Ectodermal cell (in vitro differentiated cells): Measurements from ENCODE around the gene GPR15.
"Not testable (repeated sequence)": the region's sequence is repeated elsewhere in the genome, so short reads cannot be mapped to it uniquely, and the experiment has no call there.

Experiments
- H3K27ac ChIP-seq: 2 replicates; pipeline ENCODE4 v1.7.0; 2013; ENCODE audit warnings: mild to moderate bottlenecking, low read depth, low read length; ENCODE audit not compliant: insufficient read depth, poor library complexity, severe bottlenecking
- H3K27me3 ChIP-seq: 2 replicates; pipeline ENCODE4 v1.7.0; 2013; ENCODE audit warnings: mild to moderate bottlenecking, low read length; ENCODE audit not compliant: insufficient read depth, control insufficient read depth, poor library complexity, severe bottlenecking
- H3K36me3 ChIP-seq: one replicate; pipeline ENCODE4 v1.7.0; 2013; ENCODE audit warnings: low read length; ENCODE audit not compliant: control insufficient read depth, insufficient read depth
- H3K4me1 ChIP-seq: one replicate; pipeline ENCODE4 v1.7.0; 2013; ENCODE audit warnings: low read length; ENCODE audit not compliant: control insufficient read depth, insufficient read depth
- H3K4me3 ChIP-seq: 2 replicates; pipeline ENCODE4 v1.7.0; 2013; ENCODE audit warnings: low read depth, low read length, control low read depth; ENCODE audit not compliant: insufficient read depth
- H3K9me3 ChIP-seq: 2 replicates; pipeline ENCODE4 v1.7.0; 2013; ENCODE audit warnings: mild to moderate bottlenecking, low read length, moderate library complexity; ENCODE audit not compliant: control insufficient read depth
- WGBS, 2 experiments: methylation state at CpG; one replicate each; pipeline ENCODE4 v1.1.7; 2013; ENCODE audit warnings: missing lambda C conversion rate in 2 of 2; 5-methylcytosine and 5-hydroxymethylcytosine counted together

The GPR15 gene

DNA sequence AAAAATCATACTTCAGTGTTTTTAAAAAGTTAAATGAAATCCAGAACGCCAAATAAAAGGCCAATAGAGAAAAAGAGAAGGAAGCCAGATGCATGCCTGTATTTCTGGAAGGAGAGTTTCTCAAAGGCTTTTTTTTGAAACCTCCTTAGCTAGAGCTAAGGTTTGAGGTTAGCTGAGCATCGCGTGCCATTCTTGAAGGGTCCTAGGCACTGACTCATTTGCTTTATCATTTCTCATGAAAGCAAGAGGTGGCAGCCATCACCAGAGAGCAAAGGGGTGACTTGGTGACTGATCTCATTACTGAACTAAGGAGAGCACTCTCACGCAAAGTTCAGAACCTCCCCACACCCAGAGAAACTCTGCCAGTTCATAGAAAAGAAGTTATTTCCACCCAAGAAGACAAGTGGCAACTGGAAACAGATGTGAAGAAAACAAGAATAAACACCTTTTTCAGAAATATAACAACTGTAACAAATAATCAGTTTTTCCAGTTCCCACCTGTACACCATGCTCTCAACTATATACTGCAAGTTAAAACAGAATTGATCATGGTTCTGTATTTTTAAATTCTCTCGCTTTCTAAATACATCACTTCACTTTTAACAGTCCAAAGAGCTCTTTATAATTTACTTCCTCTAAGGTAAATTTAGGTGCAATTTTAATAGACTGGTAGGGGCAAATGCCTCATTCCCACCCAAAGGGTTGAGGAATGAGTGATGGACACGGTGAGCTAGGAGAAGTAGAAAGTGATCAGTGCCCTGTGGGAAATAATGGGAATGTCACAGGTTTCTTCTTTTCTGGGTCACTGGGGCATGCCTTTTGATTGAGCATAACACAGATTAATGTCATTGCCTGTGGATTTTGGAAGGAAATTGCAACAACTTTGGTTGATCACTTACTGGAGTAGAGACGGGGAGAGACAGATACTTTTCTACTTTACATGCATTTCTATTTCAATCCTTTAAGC lies 24.7 kb downstream of the GPR15 start:
- H3K4me3 ChIP-seq = no peak overlapping the region
- H3K4me1 ChIP-seq = no peaks in the 10 kb centered on the region
- H3K36me3 ChIP-seq = no peaks in the 10 kb centered on the region
- no peak overlapping the region for H3K27ac ChIP-seq
- H3K27me3 ChIP-seq = no peaks in the 10 kb centered on the region
- 97% methylated on average over 6 to 7 of the region's 7 CpGs for WGBS, 2 experiments
- no peaks in the 10 kb centered on the region for H3K9me3 ChIP-seq

DNA sequence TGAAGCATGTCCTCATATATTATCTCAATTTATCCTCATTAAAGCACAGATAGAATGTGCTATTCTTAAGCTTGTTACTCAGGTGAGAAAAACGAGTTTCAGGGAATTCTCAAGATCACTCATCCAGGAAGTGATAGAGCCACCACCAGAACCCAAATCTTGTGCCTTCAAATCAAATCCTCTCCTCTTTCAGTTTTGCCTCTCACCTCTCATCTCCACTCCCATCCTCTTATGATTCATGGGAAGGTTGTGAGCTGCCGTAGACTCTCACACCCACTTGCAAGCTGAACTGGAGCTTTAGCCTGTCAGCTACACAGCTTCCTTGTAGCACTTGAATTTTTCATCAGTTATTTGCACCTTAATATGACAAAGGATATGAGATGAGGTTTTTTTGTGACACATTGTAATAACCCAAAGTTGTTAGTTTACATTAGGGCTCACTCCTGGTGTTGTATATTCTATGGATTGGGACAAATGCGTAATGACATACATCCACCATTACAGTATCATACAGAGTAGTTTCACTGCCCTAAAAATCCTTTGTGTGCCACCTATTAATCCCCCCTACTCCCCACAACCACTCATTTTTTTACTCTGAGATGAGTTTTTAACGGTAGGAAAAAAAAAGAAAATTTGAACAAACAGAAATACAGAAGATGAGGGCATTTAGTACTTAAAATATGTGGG lies 25.7 kb downstream of the GPR15 start:
- no peak overlapping the region for H3K27ac ChIP-seq
- H3K36me3 ChIP-seq = no peaks in the 10 kb centered on the region
- H3K4me3 ChIP-seq = no peak overlapping the region
- no peaks in the 10 kb centered on the region for H3K4me1 ChIP-seq
- H3K9me3 ChIP-seq = no peaks in the 10 kb centered on the region
- WGBS, 2 experiments = 90 to 93% methylated on average over 2 to 4 of the region's 4 CpGs
- no peaks in the 10 kb centered on the region for H3K27me3 ChIP-seq

DNA sequence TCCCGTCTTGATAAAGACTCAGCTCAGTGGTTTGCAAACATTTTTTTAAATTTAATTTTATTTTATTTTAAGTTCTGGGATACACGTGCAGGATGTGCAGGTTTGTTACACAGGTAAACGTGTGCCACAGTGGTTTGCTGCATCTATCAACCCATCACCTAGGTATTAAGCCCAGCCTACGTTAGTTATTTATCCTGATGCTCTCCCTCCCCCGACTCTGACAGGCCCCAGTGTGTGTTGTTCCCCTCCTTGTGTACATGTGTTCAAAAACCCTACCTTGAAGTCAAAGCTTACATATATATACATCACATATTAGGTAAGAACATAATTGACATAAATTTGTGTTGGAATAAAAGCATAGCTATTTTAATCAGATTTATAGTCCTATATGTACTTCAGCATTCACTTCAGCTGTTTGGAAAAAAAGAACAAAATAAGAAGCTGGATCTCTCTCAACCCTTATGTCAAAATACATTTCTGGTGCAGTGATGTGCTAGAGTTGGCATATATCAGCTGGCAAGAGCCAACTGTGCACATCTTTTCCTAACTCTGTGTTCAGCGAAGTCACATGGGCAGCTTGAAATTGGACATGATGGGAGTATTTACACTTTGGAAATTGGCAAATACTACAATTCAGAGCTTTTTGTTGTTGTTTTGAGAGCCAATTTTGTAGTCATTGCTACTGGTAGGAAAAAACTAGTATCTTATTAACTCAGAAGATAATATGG lies 26.5 kb downstream of the GPR15 start:
- no peaks in the 10 kb centered on the region for H3K36me3 ChIP-seq
- WGBS, 2 experiments = 89 to 91% methylated on average over 5 of the region's 6 CpGs
- H3K9me3 ChIP-seq = no peaks in the 10 kb centered on the region
- H3K4me3 ChIP-seq = no peak overlapping the region
- no peaks in the 10 kb centered on the region for H3K27me3 ChIP-seq
- H3K4me1 ChIP-seq = no peaks in the 10 kb centered on the region
- no peak overlapping the region for H3K27ac ChIP-seq

DNA sequence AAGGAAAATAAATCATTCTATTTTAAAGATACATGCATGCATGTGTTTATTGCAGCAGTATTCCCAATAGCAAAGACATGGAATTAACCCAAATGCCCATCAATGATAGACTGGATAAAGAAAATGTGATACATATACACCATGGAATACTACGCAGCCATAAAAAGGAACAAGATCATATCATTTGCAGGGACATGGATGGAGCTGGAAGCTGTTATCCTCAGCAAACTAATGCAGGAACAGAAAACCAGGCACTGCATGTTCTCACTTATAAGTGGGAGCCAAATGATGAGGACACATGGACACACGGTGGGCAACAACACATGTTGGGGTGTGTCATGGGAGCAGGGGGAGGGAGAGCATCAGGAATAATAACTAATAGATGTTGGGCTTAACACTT lies 28.0 kb downstream of the GPR15 start:
- H3K4me3 ChIP-seq, H3K36me3 ChIP-seq, H3K4me1 ChIP-seq, H3K27ac ChIP-seq, H3K27me3 ChIP-seq, H3K9me3 ChIP-seq: not testable (repeated sequence)
- WGBS, 2 experiments = 93 to 94% methylated on average over 2 of the region's 2 CpGs

DNA sequence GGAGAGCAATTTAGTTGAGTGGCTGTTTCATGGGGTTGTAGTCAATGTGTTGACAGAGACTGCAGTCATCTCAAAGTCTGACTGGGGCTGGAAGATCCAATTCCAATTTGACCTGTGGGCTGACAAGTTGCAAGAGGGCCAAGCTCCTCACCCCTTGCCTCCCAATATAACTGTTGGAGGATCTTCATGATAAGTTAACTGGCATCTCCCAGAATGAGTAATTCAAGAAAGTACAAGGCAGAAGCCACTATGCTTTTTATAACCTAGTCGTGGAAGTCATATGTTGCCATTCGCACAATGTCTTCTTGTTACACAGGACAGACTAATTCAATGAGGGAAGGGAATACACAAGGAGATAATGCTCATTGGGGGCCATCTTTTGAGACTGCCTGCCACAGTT lies 29.1 kb downstream of the GPR15 start:
- H3K36me3 ChIP-seq = no peaks in the 10 kb centered on the region
- no peaks in the 10 kb centered on the region for H3K4me1 ChIP-seq
- H3K27me3 ChIP-seq = no peaks in the 10 kb centered on the region
- H3K9me3 ChIP-seq = no peaks in the 10 kb centered on the region
- no peak overlapping the region for H3K27ac ChIP-seq
- 99 to 100% methylated on average over 2 of the region's 2 CpGs for WGBS, 2 experiments
- no peak overlapping the region for H3K4me3 ChIP-seq

DNA sequence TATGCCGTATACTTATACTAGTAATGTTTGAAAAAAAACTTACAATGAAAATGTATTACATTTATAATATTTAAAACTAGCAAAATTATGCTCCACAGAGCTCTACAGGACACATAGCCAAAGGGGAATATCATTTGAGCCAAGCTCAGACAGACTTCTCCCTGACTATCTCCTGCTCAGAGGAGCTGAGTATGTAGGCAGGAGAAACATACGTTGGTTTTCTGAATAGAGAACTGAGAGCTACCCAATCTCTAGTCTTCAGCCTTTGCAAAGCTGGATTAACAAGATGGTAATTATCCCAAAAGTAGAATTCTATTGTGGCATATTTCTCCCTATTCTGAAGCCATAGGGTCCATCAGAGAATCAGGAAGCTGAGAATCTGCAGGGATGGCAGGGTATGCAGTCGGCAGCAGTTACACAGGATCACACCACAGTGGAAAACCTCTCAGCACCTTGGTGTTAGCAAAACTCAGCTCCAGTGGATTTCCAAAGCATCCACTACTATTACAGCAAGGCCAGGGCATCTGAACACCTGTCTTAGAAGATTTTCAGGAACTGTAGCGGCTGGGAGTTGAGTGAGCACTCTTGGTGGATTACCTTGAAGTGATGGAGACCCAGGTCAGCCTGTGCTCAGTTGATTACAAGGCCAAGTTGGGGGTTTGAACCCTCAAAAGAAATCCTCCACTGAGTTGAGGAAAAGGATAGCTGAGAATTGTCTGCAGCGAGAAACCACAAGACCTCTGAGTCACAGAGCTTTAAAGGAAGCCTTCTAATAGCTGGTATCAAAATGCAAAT lies 30.1 kb downstream of the GPR15 start:
- H3K27ac ChIP-seq = no peak overlapping the region
- no peaks in the 10 kb centered on the region for H3K27me3 ChIP-seq
- no peaks in the 10 kb centered on the region for H3K4me1 ChIP-seq
- no peaks in the 10 kb centered on the region for H3K9me3 ChIP-seq
- WGBS, 2 experiments = 90 to 94% methylated on average over 3 to 4 of the region's 5 CpGs
- H3K36me3 ChIP-seq = no peaks in the 10 kb centered on the region
- H3K4me3 ChIP-seq = no peak overlapping the region

DNA sequence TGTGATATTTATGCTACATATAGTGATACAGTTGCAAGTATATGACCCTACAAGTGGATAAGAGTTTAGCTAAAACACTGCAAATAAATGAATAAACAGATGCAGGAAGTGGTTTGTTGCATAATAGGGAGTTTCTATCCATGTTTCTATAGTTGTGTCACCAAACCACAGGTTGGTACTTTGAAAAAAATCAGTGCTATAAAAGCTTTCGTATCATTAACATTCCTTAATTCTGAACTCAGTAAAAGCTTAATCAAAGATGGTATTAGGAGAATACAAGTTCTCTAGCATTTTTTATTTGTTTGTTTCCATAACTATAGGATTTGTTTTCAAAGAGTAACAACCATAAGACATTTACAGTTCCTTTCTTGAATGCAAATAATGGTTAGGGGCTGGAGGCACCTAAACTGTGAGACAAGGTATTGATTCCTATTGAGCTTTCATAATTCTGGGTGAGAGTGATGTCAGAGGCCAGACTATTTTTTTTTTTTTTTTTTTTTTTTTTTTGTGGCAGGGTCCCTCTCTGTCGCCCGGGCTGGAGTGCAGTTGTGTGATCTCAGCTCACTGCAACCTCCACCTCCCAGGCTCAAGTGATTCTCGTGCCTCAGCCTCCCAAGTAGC lies 32.0 kb downstream of the GPR15 start:
- H3K27me3 ChIP-seq = no peaks in the 10 kb centered on the region
- no peaks in the 10 kb centered on the region for H3K36me3 ChIP-seq
- H3K27ac ChIP-seq = no peak overlapping the region
- WGBS, 2 experiments = 90 to 98% methylated on average over 3 to 4 of the region's 4 CpGs
- H3K9me3 ChIP-seq = no peaks in the 10 kb centered on the region
- no peak overlapping the region for H3K4me3 ChIP-seq
- H3K4me1 ChIP-seq = no peaks in the 10 kb centered on the region

DNA sequence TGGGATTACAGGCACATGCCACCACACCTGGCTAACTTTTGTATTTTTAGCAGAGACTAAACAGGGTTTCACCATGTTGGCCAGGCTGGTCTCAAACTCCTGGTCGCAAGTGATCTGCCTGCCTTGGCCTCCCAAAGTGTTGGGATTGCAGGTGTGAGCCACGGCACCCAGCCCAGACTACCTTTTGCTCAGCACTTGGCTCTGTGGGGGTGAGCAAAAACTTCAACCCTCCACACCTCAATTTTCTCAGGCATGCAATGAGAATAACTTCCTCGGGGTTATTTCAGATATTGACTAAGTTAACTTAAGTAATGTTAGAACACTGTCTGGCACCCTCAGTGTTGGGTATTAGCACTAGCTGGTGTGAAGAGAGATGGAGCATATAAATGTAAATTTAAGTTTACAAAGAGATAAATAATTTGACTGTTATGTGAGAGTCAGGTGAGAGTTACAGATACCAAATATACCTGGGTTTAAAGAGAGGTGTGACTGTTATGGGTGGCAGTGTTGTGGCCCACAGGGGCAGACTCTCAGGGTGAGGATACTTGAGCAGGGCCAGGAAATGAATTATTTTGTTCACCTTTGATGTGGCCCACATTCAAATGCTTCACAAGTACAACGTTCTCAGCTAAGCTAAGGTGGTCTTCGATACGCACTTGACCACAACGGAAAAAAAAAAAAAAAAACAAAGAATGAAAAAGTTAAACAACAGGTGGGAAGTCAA lies 32.7 kb downstream of the GPR15 start:
- Histone ChIP-seq H3K36me3 (no peaks in the 10 kb centered on the region), H3K27me3 (no peaks in the 10 kb centered on the region), H3K27ac (no peak overlapping the region), H3K4me1 (no peaks in the 10 kb centered on the region), H3K9me3 (no peaks in the 10 kb centered on the region), H3K4me3 (no peak overlapping the region)
- WGBS, 2 experiments = 84 to 86% methylated on average over 7 of the region's 7 CpGs

DNA sequence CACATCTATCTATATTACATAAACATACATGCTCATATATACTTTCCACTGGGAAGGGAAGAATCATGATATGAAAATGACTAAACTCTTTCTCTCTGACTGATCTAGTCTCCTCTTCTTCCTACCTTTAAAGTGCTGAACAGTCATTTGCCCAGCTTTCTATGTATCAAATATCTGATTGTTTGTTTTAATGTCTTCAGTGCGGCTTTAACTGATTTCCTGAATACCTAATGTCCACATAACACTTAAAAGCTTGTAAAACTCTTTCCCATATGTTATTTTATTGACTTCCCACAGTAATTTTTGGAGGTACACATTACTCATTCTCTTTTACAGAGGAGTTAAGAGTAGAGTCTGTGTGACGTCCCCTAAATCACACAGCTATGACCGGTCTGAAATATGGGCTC lies 33.5 kb downstream of the GPR15 start:
- 58% methylated on average over 2 to 3 of the region's 3 CpGs for WGBS, 2 experiments
- Histone ChIP-seq H3K36me3 (no peaks in the 10 kb centered on the region), H3K27me3 (no peaks in the 10 kb centered on the region), H3K4me1 (no peaks in the 10 kb centered on the region), H3K27ac (no peak overlapping the region), H3K4me3 (no peak overlapping the region), H3K9me3 (no peaks in the 10 kb centered on the region)
